Fibroblast of the conjunctiva (primary cell): ENCODE measurements around the gene EXO1.

ENCODE experiments used
- DNase-seq: peaks from one replicate; pipeline ENCODE4 v3.0.0-alpha.2; 2010; ENCODE audit warnings: low read depth

Gene EXO1

GRCh38 chr1:241891296-241891695 lies 43.3 kb downstream of the EXO1 start:
- no peak for DNase-seq

DNA sequence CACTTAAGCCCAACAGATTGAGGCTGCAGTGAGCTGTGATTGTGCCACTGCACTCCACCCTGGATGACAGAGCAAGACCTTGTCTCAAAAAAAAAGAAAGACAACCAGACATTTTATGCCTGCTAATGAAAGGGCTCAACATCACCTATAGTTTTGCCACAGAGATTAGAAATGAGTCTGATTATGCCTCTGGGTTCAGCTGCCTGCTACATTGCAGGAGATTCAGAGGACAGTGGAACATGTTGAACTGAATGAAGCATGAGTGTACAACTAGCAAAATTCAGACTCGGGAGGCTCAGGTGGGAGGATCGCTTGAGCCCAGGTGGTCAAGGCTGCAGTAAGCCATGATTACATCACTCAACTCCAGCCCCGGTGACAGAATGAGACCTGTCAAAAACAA lies 46.0 kb downstream of the EXO1 start:
- no peak for DNase-seq

DNA sequence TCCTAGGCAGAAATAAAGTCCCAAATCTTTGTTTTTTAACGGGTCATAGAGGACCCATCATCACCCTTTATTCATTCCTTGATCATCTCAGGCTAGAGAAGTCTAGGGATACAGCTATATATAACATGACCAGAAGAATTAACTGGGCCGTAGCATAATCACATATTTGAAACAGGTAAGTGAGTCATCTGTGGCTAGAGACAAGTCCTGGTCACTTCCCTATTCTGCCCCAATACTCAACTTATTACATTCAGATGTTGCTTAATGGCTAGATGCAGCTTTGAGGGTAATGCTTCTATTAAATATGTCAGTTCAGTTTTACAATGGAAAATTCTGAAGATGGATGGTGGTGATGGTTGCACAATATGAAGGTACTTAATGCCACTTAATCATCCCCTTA lies 47.0 kb downstream of the EXO1 start:
- no peak for DNase-seq

- DNase-seq, result no peak
Measured at GRCh38 chr1:241896670-241896962, 48.6 kb downstream of the EXO1 start.

GRCh38 chr1:241899210-241899609 lies 51.2 kb downstream of the EXO1 start:
- no peak for DNase-seq

- DNase-seq, result no peak
Measured at GRCh38 chr1:241900381-241900780, 52.4 kb downstream of the EXO1 start.

GRCh38 chr1:241902391-241903065 lies 54.5 kb downstream of the EXO1 start:
- no peak for DNase-seq

DNA sequence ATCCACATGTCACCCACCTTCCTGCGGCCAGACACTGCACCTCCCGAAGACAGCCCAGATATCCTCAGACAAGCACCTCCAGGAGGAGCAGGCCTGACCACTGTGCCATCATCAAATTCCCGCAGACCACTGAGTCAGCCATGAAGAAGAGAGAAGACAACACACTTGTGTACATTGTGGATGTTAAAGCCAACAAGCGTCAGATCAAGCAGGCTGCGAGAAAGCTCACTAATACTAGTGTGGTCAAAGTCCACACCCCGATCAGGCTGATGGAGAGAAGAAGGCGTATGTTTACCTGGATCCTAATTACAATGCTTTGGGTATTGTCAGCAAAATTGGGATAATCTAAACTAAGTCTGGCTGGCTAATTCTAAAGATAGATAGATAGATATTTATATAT lies 68.2 kb downstream of the EXO1 start:
- no peak for DNase-seq

GRCh38 chr1:241917487-241917886 lies 69.5 kb downstream of the EXO1 start:
- no peak for DNase-seq

- peak; percentile 61 for DNase-seq
Measured at GRCh38 chr1:241918879-241919278, 70.9 kb downstream of the EXO1 start.

GRCh38 chr1:241924080-241924808 lies 76.2 kb downstream of the EXO1 start:
- DNase-seq, result no peak

DNA sequence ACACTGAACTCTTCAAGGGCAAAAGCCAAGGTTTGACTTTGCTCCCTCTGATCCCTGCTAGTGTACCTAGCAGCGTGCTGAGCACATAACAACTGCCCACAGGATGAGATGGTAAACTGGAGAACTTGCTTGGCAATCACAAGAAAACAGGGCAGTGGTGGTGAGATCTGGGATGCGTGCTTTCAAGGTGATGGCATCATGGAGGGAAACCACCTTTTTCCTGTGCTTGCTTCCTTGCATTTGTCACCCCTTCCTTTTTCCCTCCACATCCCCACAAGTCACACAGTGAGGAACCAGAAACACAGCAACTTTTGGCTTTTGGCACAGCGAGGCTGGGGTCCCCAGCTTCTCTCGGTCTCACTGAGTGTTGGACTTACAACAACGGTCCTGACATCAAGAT lies 78.1 kb downstream of the EXO1 start:
- no peak for DNase-seq

DNA sequence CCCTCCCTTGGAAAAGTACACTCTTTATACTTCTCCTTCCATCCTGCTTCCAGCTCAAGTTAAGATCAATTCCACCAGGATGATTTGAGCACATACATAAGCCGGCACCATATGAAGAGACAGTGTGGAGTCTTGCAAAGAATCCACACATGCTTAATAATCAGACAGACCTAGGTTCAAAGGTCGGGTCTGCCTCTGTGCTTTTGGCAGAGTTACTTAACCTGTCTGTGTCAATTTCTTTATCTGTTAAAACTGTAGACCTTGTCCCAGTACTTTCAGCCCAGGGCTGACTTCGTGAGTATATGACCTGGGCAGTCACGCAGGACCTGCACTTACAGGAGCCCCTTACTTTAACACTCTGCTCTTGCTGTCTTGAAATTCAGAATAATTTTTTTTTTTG lies 79.3 kb downstream of the EXO1 start:
- no peak for DNase-seq

DNA sequence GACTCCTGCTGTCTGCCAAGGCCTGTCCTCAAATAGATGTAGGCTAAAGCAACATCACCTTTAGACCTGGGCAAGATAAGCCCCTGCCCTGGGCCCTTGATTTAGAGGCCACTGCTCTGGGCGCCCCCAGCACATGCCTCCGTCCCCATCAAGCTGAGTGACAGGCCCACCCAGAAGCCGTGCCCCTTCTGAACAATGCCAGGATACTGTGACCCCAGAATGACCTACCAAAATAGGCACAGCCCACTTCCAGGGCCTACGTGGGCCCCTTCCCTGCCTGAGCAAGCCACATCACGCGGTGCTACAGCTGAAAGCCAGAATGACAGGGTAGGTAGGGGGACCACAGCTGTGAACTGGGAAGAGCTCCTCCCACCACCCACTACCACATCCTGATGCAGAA lies 84.8 kb downstream of the EXO1 start:
- DNase-seq, result no peak

GRCh38 chr1:241934201-241934848 lies 86.3 kb downstream of the EXO1 start:
- peak; percentile 60 for DNase-seq

DNA sequence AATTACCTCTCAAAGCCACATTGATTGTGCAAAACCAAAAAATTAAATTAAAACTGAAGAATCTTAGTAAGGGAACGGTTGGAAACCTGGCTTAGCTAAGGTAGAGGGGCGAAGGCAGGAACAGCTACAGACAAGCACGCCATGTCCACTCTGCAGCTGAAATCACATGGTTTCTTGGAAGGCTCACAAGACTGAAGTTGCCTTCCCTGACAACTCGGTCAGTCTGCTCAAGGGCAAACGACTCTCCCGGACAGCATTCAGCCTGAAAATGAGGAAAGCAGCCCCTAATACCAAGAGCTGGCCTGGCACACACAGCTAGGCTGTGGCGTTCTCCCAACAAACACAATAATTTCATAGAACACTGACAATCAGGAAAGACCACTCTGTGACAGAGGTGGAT lies 86.9 kb downstream of the EXO1 start:
- DNase-seq, result no peak
